Endothelial cell (in vitro differentiated cells): Measurements from ENCODE around the gene KRT32. TPM values are rescaled to one million over a fixed set of nuclear protein-coding genes. Genes with fewer than 3 reads are reported as not detected.

Experiments used
- DNase-seq: peaks from one replicate; pipeline ENCODE4 v3.0.0; 2021; ENCODE audit warnings: low spot score
- H3K27ac Mint-ChIP-seq: one replicate; pipeline ENCODE4 v1.8.0; 2021; ENCODE audit warnings: mixed read lengths, inconsistent platforms; ENCODE audit not compliant: unreplicated experiment
- H3K27me3 Mint-ChIP-seq: one replicate; pipeline ENCODE4 v1.8.0; 2021; ENCODE audit warnings: mild to moderate bottlenecking, moderate library complexity, mixed read lengths, inconsistent platforms; ENCODE audit not compliant: unreplicated experiment
- H3K36me3 Mint-ChIP-seq: one replicate; pipeline ENCODE4 v1.8.0; 2021; ENCODE audit warnings: mild to moderate bottlenecking, low read depth, mixed read lengths, inconsistent platforms; ENCODE audit not compliant: unreplicated experiment
- H3K4me1 Mint-ChIP-seq: one replicate; pipeline ENCODE4 v1.8.0; 2021; ENCODE audit warnings: mild to moderate bottlenecking, mixed read lengths, inconsistent platforms; ENCODE audit not compliant: unreplicated experiment
- H3K4me3 Mint-ChIP-seq: one replicate; pipeline ENCODE4 v1.8.0; 2021; ENCODE audit warnings: mild to moderate bottlenecking, mixed read lengths, inconsistent platforms; ENCODE audit not compliant: unreplicated experiment
- H3K9me3 Mint-ChIP-seq: one replicate; pipeline ENCODE4 v1.8.0; 2021; ENCODE audit warnings: mixed read lengths, inconsistent platforms; ENCODE audit not compliant: unreplicated experiment
- total RNA-seq: library from RNA; stranded (reverse); fragmentation: NEBNext Ultra II Directional; extraction: Animal tissue kit (Norgen Biotek cat#: 25700); gene quantifications from one replicate; pipeline ENCODE4 v1.2.1, GENCODE V29; 2021; ENCODE audit not compliant: unreplicated experiment
- TF ChIP-seq, protein P1 (sequence below): fragments of 200-600 bp; sonication (generic); IDR thresholded peaks from one replicate; pipeline ENCODE4 v1.5.0; 2021; ENCODE audit warnings: antibody characterized with exemption; ENCODE audit not compliant: unreplicated experiment

Gene KRT32
- total RNA-seq, 1 donor from 2014 or later = not detected

DNA sequence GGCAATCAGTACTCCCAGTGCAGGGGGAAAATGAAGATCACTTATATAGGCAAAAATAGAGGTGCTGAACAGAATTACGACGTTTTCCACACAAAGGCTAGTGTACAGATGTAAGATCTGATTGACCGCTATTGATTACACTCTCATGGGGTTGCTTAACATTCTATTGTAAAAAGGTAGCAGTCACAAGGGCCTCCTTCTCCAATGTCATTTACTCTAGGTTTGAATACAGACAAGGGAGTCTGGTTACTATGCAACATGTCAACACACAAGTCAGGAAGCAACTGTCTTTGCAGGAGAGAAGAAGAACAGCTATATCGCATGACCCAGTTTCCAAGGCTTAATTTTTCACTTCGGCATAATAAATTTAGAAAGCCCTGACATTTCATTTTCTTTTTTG lies 50.7 kb downstream of the KRT32 start:
- no peak overlapping the region for H3K27ac Mint-ChIP-seq
- H3K9me3 Mint-ChIP-seq = no peaks in the 10 kb centered on the region
- TF ChIP-seq, protein P1, sequence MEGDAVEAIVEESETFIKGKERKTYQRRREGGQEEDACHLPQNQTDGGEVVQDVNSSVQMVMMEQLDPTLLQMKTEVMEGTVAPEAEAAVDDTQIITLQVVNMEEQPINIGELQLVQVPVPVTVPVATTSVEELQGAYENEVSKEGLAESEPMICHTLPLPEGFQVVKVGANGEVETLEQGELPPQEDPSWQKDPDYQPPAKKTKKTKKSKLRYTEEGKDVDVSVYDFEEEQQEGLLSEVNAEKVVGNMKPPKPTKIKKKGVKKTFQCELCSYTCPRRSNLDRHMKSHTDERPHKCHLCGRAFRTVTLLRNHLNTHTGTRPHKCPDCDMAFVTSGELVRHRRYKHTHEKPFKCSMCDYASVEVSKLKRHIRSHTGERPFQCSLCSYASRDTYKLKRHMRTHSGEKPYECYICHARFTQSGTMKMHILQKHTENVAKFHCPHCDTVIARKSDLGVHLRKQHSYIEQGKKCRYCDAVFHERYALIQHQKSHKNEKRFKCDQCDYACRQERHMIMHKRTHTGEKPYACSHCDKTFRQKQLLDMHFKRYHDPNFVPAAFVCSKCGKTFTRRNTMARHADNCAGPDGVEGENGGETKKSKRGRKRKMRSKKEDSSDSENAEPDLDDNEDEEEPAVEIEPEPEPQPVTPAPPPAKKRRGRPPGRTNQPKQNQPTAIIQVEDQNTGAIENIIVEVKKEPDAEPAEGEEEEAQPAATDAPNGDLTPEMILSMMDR = no peak
- DNase-seq = no peak
- no peaks in the 10 kb centered on the region for H3K4me1 Mint-ChIP-seq
- H3K36me3 Mint-ChIP-seq = no peaks in the 10 kb centered on the region
- no peak overlapping the region for H3K4me3 Mint-ChIP-seq
- H3K27me3 Mint-ChIP-seq = peaks cover 1% of the 10 kb centered on the region

GRCh38 chr17:41415833-41416335 lies 51.3 kb downstream of the KRT32 start:
- no peaks in the 10 kb centered on the region for H3K36me3 Mint-ChIP-seq
- H3K4me1 Mint-ChIP-seq = no peaks in the 10 kb centered on the region
- peaks cover 1% of the 10 kb centered on the region for H3K27me3 Mint-ChIP-seq
- TF ChIP-seq, protein P1 = no peak
- no peak overlapping the region for H3K27ac Mint-ChIP-seq
- no peak overlapping the region for H3K4me3 Mint-ChIP-seq
- no peaks in the 10 kb centered on the region for H3K9me3 Mint-ChIP-seq
- no peak for DNase-seq

DNA sequence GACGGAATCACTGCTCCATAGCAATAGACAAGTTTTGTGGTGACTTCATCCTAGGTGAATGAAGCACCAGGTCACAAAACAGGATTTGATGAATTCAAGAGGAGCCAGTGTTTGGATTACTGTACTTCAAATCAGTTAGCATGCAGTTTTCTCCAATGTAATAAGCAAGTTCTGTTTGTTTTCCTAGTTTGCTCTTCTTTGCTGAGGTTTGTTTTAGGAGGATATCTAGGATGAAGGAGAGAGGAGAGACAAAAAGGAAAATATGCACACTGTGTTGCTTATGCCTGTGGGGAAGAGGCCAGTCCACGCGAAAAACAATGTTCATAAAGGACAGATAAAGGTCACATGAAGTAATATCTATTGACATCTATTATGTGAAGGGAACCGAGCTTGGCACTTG lies 51.8 kb downstream of the KRT32 start:
- no peak overlapping the region for H3K27ac Mint-ChIP-seq
- no peak for DNase-seq
- no peaks in the 10 kb centered on the region for H3K4me1 Mint-ChIP-seq
- peaks cover 1% of the 10 kb centered on the region for H3K27me3 Mint-ChIP-seq
- H3K4me3 Mint-ChIP-seq = no peak overlapping the region
- TF ChIP-seq, protein P1 = no peak
- H3K9me3 Mint-ChIP-seq = no peaks in the 10 kb centered on the region
- no peaks in the 10 kb centered on the region for H3K36me3 Mint-ChIP-seq

DNA sequence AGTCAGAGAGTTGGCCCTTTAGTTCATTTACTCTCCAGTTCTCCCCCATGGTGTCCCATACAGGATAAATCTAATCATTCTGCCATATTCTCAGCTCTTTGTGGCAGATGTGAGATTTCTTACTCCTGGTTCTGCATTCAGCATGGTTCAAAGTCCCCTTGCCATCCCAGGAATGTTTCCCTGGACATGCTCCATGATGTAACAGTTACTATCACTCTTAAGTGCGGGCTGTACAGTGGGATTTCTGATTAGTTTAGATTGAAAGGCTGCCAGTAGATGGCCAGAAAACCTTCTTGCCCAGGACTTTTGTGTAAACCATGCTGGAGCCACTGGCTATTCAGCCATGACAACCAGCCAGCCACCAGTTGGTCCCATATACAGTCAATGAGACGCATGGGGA lies 53.2 kb downstream of the KRT32 start:
- H3K27me3 Mint-ChIP-seq = peaks cover 1% of the 10 kb centered on the region
- H3K9me3 Mint-ChIP-seq = no peaks in the 10 kb centered on the region
- TF ChIP-seq, protein P1 = no peak
- no peaks in the 10 kb centered on the region for H3K4me1 Mint-ChIP-seq
- no peak overlapping the region for H3K4me3 Mint-ChIP-seq
- DNase-seq = no peak
- H3K27ac Mint-ChIP-seq = no peak overlapping the region
- H3K36me3 Mint-ChIP-seq = no peaks in the 10 kb centered on the region

- Mint-ChIP-seq H3K4me1 (no peaks in the 10 kb centered on the region), H3K27ac (no peak overlapping the region), H3K27me3 (peaks cover 1% of the 10 kb centered on the region), H3K9me3 (no peaks in the 10 kb centered on the region), H3K36me3 (no peaks in the 10 kb centered on the region), H3K4me3 (no peak overlapping the region)
- TF ChIP-seq, protein P1 = no peak
- no peak for DNase-seq
Observed at GRCh38 chr17:41413353-41413957, 53.7 kb downstream of the KRT32 start.
